Astrocyte (in vitro differentiated cells and primary cell): ENCODE measurements around the gene DRC7. TPM values are rescaled to one million over a fixed set of nuclear protein-coding genes. Genes with fewer than 3 reads are reported as not detected.

Experiments used
- DNase-seq: peaks from one replicate; pipeline ENCODE4 v3.0.0-alpha.2; 2010; ENCODE audit warnings: low read depth
- FAIRE-seq: peaks from 2 replicates; lab custom pipeline; 2011; peaks lifted over from hg19 to GRCh38; lab: Jason Lieb, UNC
- H2AFZ ChIP-seq: 2 replicates; pipeline ENCODE4 v1.6.0; 2012; ENCODE audit warnings: low read depth, low read length, inconsistent platforms
- H3K27ac ChIP-seq: 2 replicates; pipeline ENCODE4 v1.5.1; 2011; ENCODE audit warnings: low read depth, low read length, inconsistent platforms
- H3K27me3 ChIP-seq: 2 replicates; pipeline ENCODE4 v1.6.0; 2011; ENCODE audit warnings: low read length, inconsistent platforms; ENCODE audit not compliant: insufficient read depth
- H3K36me3 ChIP-seq: 2 replicates; pipeline ENCODE4 v1.5.1; 2011; ENCODE audit warnings: low read length, inconsistent platforms; ENCODE audit not compliant: insufficient read depth
- H3K4me1 ChIP-seq: 2 replicates; pipeline ENCODE4 v1.5.1; 2011; ENCODE audit warnings: low read length, inconsistent platforms; ENCODE audit not compliant: insufficient read depth
- H3K4me2 ChIP-seq: 2 replicates; pipeline ENCODE4 v1.6.0; 2012; ENCODE audit warnings: low read length, inconsistent platforms
- H3K4me3 ChIP-seq: 2 replicates; pipeline ENCODE4 v1.5.1; 2011; ENCODE audit warnings: low read depth, mild to moderate bottlenecking, low read length, inconsistent platforms; ENCODE audit not compliant: insufficient read depth
- H3K79me2 ChIP-seq: 2 replicates; pipeline ENCODE4 v1.6.0; 2012; ENCODE audit warnings: mild to moderate bottlenecking, low read length, inconsistent platforms; ENCODE audit not compliant: insufficient read depth
- H3K9ac ChIP-seq: 2 replicates; pipeline ENCODE4 v1.6.0; 2012; ENCODE audit warnings: mild to moderate bottlenecking, low read length, inconsistent platforms
- H3K9me3 ChIP-seq: 2 replicates; pipeline ENCODE4 v1.5.1; 2012; ENCODE audit warnings: low read depth, mild to moderate bottlenecking, low read length, inconsistent platforms; ENCODE audit not compliant: insufficient read depth
- H4K20me1 ChIP-seq: 2 replicates; pipeline ENCODE4 v1.6.0; 2012; ENCODE audit warnings: low read length, inconsistent platforms; ENCODE audit not compliant: insufficient read depth
- H3K27ac Mint-ChIP-seq: one replicate; pipeline ENCODE4 v1.8.0; 2021; ENCODE audit warnings: mild to moderate bottlenecking, mixed read lengths; ENCODE audit not compliant: unreplicated experiment
- H3K27me3 Mint-ChIP-seq: one replicate; pipeline ENCODE4 v1.8.0; 2021; ENCODE audit warnings: low read depth, mixed read lengths; ENCODE audit not compliant: unreplicated experiment
- H3K36me3 Mint-ChIP-seq: one replicate; pipeline ENCODE4 v1.8.0; 2021; ENCODE audit warnings: low read depth, mixed read lengths; ENCODE audit not compliant: unreplicated experiment
- H3K4me1 Mint-ChIP-seq: one replicate; pipeline ENCODE4 v1.8.0; 2021; ENCODE audit warnings: low read depth, mixed read lengths; ENCODE audit not compliant: unreplicated experiment
- H3K4me3 Mint-ChIP-seq: one replicate; pipeline ENCODE4 v1.8.0; 2021; ENCODE audit warnings: mild to moderate bottlenecking, moderate library complexity, mixed read lengths; ENCODE audit not compliant: unreplicated experiment
- H3K9me3 Mint-ChIP-seq: one replicate; pipeline ENCODE4 v1.8.0; 2021; ENCODE audit warnings: mild to moderate bottlenecking, mixed read lengths; ENCODE audit not compliant: unreplicated experiment
- EZH2 ChIP-seq: IDR thresholded peaks from 2 replicates; pipeline ENCODE4 v1.6.1; 2012; ENCODE audit warnings: mild to moderate bottlenecking, low read length, inconsistent platforms; ENCODE audit not compliant: insufficient read depth
- total RNA-seq: library from RNA; stranded (reverse); gene quantifications from 2 replicates; pipeline ENCODE4 v1.2.1, GENCODE V29; 2021
- TF ChIP-seq, protein P1 (sequence below): IDR thresholded peaks from 2 replicates; pipeline ENCODE4 v1.5.1; 2011; ENCODE audit warnings: low read depth, mild to moderate bottlenecking, inconsistent platforms, low read length, moderate library complexity; ENCODE audit not compliant: insufficient read depth

The DRC7 gene
- total RNA-seq, 1 donor from 2014 or later: not detected

DNA sequence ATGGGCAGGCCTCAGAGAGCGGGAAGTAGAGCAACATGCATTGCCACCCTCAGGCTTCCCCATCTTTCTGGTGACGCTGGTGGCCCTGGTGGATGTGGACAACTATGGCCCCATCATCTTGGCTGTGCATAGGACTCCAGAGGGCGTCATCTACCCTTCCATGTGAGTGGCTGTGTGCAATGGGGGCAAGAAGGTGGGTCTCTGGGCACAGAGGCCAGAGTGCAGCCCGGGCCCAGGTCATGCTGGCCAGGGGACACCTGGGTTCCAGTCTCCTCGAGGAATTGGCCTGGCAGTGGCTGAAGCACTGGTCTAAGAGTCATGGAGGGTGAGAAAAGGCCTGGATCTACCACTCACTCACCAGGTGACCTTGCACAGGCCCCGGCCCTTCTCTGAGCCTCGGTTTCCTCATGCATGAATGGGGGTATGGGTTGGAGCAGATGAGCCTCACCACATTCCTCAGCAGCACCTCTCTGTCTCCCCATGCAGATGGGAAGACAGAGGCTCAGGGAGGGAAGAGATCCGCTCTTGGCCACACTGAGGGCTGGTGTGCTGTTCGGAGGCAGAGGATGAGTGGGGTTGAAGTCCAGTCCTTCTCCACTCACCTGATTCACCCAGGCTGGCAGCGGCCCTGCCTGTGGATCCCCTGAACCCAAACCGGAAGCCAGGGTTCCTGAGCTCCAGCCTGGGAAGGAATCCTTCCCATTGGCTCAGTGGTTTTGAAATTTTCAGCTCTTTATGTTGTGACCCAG lies 33.7 kb upstream of the DRC7 start:
- FAIRE-seq (no peak), DNase-seq (no peak)
- Histone ChIP-seq H4K20me1 (no peaks in the 10 kb centered on the region), H3K9me3 (no peaks in the 10 kb centered on the region), H3K4me1 (no peaks in the 10 kb centered on the region), H3K79me2 (no peaks in the 10 kb centered on the region), H3K27ac (no peak overlapping the region), H3K4me3 (no peak overlapping the region), H3K9ac (no peak overlapping the region), H3K36me3 (no peaks in the 10 kb centered on the region), H3K27me3 (no peaks in the 10 kb centered on the region), H2AFZ (no peak overlapping the region), H3K4me2 (no peak overlapping the region)
- H3K36me3 Mint-ChIP-seq: peaks cover 5% of the 10 kb centered on the region
- peaks cover 13% of the 10 kb centered on the region for H3K27me3 Mint-ChIP-seq
- no peak overlapping the region for H3K4me3 Mint-ChIP-seq
- TF ChIP-seq, protein P1, sequence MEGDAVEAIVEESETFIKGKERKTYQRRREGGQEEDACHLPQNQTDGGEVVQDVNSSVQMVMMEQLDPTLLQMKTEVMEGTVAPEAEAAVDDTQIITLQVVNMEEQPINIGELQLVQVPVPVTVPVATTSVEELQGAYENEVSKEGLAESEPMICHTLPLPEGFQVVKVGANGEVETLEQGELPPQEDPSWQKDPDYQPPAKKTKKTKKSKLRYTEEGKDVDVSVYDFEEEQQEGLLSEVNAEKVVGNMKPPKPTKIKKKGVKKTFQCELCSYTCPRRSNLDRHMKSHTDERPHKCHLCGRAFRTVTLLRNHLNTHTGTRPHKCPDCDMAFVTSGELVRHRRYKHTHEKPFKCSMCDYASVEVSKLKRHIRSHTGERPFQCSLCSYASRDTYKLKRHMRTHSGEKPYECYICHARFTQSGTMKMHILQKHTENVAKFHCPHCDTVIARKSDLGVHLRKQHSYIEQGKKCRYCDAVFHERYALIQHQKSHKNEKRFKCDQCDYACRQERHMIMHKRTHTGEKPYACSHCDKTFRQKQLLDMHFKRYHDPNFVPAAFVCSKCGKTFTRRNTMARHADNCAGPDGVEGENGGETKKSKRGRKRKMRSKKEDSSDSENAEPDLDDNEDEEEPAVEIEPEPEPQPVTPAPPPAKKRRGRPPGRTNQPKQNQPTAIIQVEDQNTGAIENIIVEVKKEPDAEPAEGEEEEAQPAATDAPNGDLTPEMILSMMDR: no peak
- no peak for TF ChIP-seq EZH2
- H3K4me1 Mint-ChIP-seq: no peaks in the 10 kb centered on the region
- H3K27ac Mint-ChIP-seq: no peak overlapping the region
- no peaks in the 10 kb centered on the region for H3K9me3 Mint-ChIP-seq

DNA sequence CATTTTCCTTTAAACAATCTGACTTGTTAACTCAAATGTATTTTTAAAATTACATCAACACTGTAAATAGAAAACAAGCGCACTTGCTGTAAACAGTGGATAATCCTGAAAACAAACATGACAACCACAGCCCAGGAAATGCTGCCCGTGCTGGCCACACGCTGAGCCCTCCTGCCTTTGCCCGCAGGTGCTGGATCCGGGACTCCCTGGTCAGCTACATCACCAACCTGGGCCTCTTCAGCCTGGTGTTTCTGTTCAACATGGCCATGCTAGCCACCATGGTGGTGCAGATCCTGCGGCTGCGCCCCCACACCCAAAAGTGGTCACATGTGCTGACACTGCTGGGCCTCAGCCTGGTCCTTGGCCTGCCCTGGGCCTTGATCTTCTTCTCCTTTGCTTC lies 33.1 kb upstream of the DRC7 start:
- Mint-ChIP-seq H3K9me3 (no peaks in the 10 kb centered on the region), H3K27ac (no peak overlapping the region), H3K27me3 (peaks cover 13% of the 10 kb centered on the region), H3K4me3 (no peak overlapping the region), H3K4me1 (no peaks in the 10 kb centered on the region), H3K36me3 (peaks cover 5% of the 10 kb centered on the region)
- DNase-seq: no peak
- H3K4me2 ChIP-seq: no peak overlapping the region
- no peak for FAIRE-seq
- H2AFZ ChIP-seq: no peak overlapping the region
- H3K36me3 ChIP-seq: no peaks in the 10 kb centered on the region
- H3K4me3 ChIP-seq: no peak overlapping the region
- no peak overlapping the region for H3K9ac ChIP-seq
- H3K79me2 ChIP-seq: no peaks in the 10 kb centered on the region
- TF ChIP-seq, protein P1: no peak
- no peak for TF ChIP-seq EZH2
- no peaks in the 10 kb centered on the region for H3K9me3 ChIP-seq
- H4K20me1 ChIP-seq: no peaks in the 10 kb centered on the region
- no peaks in the 10 kb centered on the region for H3K27me3 ChIP-seq
- H3K4me1 ChIP-seq: no peaks in the 10 kb centered on the region
- no peak overlapping the region for H3K27ac ChIP-seq
